CD4-positive, alpha-beta memory T cell (primary cell): ENCODE measurements around the gene MRC1. TPM values are rescaled to one million over a fixed set of nuclear protein-coding genes. Genes with fewer than 3 reads are reported as not detected.

ENCODE experiments used
- CTCF ChIA-PET: fragments of 350-600 bp; sonication (Branson Sonifier 250); formaldehyde crosslinking; loops from one replicate; lab custom pipeline; 2021; ENCODE audit warnings: inconsistent platforms; ENCODE audit not compliant: partially characterized antibody; lab: Charles Lee
- POLR2A ChIA-PET: fragments of 350-600 bp; sonication (Branson Sonifier 250); formaldehyde crosslinking; loops from one replicate; lab custom pipeline; 2021; ENCODE audit not compliant: partially characterized antibody; lab: Charles Lee
- DNase-seq, 5 donors: peaks; one replicate each; pipeline versions ENCODE4 v3.0.0 to v3.0.0-alpha.2; 2020 to 2022; ENCODE audit warnings: mixed read lengths in 1 of 5
- H3K27ac ChIP-seq: one replicate; pipeline ENCODE4 v1.7.0; 2013; ENCODE audit warnings: low read depth, low read length
- H3K27me3 ChIP-seq: 2 replicates; pipeline ENCODE4 v1.7.0; 2013; ENCODE audit warnings: mild to moderate bottlenecking, low read length, moderate library complexity; ENCODE audit not compliant: insufficient read depth
- H3K36me3 ChIP-seq: 2 replicates; pipeline ENCODE4 v1.7.0; 2013; ENCODE audit warnings: mild to moderate bottlenecking, low read length, moderate library complexity; ENCODE audit not compliant: insufficient read depth
- H3K4me1 ChIP-seq: 2 replicates; pipeline ENCODE4 v1.7.0; 2013; ENCODE audit warnings: mild to moderate bottlenecking, low read length, moderate library complexity; ENCODE audit not compliant: insufficient read depth
- H3K4me3 ChIP-seq, 2 donors: one replicate each; pipeline ENCODE4 v1.7.0; 2013; ENCODE audit warnings: low read length in 2 of 2, mild to moderate bottlenecking in 1 of 2
- H3K9me3 ChIP-seq, 2 donors: one replicate each; pipeline ENCODE4 v1.7.0; 2013; ENCODE audit warnings: low read length in 2 of 2, control low read depth in 1 of 2; ENCODE audit not compliant: control insufficient read depth in 1 of 2
- H3K27ac Mint-ChIP-seq, 7 donors: one replicate each; pipeline ENCODE4 v1.8.0; 2020 to 2021; ENCODE audit warnings: mixed read lengths in 7 of 7, mild to moderate bottlenecking in 6 of 7, inconsistent platforms in 3 of 7, moderate library complexity in 3 of 7
- H3K27me3 Mint-ChIP-seq, 2 donors: one replicate each; pipeline ENCODE4 v1.8.0; 2020 to 2021; ENCODE audit warnings: mixed read lengths in 2 of 2
- H3K36me3 Mint-ChIP-seq, 2 donors: one replicate each; pipeline ENCODE4 v1.8.0; 2020 to 2021; ENCODE audit warnings: mixed read lengths in 2 of 2, inconsistent platforms in 1 of 2, mild to moderate bottlenecking in 1 of 2
- H3K4me1 Mint-ChIP-seq, 4 donors: one replicate each; pipeline ENCODE4 v1.8.0; 2020 to 2021; ENCODE audit warnings: mixed read lengths in 4 of 4, mild to moderate bottlenecking in 1 of 4
- H3K4me3 Mint-ChIP-seq, 8 donors: one replicate each; pipeline ENCODE4 v1.8.0; 2020 to 2021; ENCODE audit warnings: mixed read lengths in 8 of 8, mild to moderate bottlenecking in 7 of 8, moderate library complexity in 6 of 8, inconsistent platforms in 3 of 8
- H3K9me3 Mint-ChIP-seq, 8 donors: one replicate each; pipeline ENCODE4 v1.8.0; 2020 to 2021; ENCODE audit warnings: mixed read lengths in 8 of 8, mild to moderate bottlenecking in 5 of 8, inconsistent platforms in 3 of 8, moderate library complexity in 1 of 8
- intact Hi-C: fragments of 100-400 bp; cut with micrococcal nuclease; formaldehyde crosslinking; loops from one replicate; pipeline ENCODE4 v1.15.1; 2023
- polyA plus RNA-seq, 2 donors: library from polyadenylated mRNA; unstranded; fragments of 300-500 nt; fragmentation: Illumina TruSeq; gene quantifications; one replicate each; pipeline ENCODE4 v1.2.3, GENCODE V29; 2021
- total RNA-seq, 2 experiments: library from RNA; stranded (reverse); gene quantifications; one replicate each; pipeline ENCODE4 v1.2.3, GENCODE V29; 2021

MRC1 gene
- 1 to 10 TPM; 1.9 to 2.3 TPM for total RNA-seq
- under 1 TPM in 1 of 2 donors, not detected in 1; 0.07 TPM for polyA plus RNA-seq

DNA sequence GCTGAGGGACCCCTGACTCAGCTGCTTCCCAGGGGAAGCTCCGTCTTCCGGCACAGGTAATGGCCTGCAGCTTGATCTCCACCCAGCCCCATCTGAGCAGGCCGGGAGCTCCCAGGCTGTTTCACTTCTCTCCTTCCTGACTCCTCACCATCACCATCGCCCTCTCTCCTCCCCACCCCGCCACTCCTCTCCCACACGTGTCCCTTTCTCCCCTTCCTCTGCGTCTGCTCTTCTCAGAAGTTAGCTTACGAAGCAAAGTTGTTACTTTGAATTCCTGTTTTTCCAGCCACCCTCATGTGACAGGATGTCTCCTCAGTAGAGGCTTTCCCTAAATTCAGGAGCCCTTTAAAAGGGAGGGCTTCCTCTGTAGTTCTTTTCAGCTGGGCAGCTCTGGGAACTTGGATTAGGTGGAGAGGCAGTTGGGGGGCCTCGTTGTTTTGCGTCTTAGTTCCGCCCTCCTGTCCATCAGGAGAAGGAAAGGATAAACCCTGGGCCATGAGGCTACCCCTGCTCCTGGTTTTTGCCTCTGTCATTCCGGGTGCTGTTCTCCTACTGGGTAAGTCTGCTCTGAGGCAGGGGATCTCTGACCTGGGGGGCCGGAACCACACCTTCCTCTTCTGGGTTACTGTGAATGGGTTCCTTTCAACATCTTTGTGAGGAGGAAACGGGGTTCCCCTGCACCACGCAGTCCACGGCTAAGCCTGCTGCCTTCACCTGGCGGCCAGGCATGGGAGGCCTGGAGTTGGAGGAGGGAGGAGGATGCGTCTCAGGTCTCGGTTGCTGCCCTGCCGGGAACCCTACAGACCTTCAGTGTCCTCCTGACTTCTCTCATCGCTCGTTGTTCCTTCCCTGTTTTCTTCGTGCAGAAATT, at the start of gene MRC1:
MRC1 (plus strand) TSS at position 378 of the 871 bp plus-strand sequence; CDS start at position 496, 118 bp downstream.
- no peaks in the 10 kb centered on the region for H3K9me3 ChIP-seq
- POLR2A ChIA-PET, result no interaction called here
- DNase-seq, result no peak
- intact Hi-C loops, result no loop called here
- peaks cover 12 to 22% of the 10 kb centered on the region in 2 donors for H3K27me3 Mint-ChIP-seq
- peaks cover 0 to 6% (median 2%) of the 10 kb centered on the region in 4 donors for H3K4me1 Mint-ChIP-seq
- no peak within 1 kb of the TSS for H3K27ac ChIP-seq
- no peaks in the 10 kb centered on the region for H3K36me3 Mint-ChIP-seq
- no peak within 1 kb of the TSS for H3K4me3 ChIP-seq
- CTCF ChIA-PET, result no interaction called here
- peak within 1 kb of the TSS in 1 of 7 donors; percentile 7 for H3K27ac Mint-ChIP-seq
- no peaks in the 10 kb centered on the region for H3K36me3 ChIP-seq
- peaks cover 0 to 8% (median 0%) of the 10 kb centered on the region in 8 donors for H3K9me3 Mint-ChIP-seq
- peak within 1 kb of the TSS in 3 of 8 donors; percentile 0 to 12 (median 3) for H3K4me3 Mint-ChIP-seq
- H3K27me3 ChIP-seq, result peaks cover 3% of the 10 kb centered on the region
- no peaks in the 10 kb centered on the region for H3K4me1 ChIP-seq

DNA sequence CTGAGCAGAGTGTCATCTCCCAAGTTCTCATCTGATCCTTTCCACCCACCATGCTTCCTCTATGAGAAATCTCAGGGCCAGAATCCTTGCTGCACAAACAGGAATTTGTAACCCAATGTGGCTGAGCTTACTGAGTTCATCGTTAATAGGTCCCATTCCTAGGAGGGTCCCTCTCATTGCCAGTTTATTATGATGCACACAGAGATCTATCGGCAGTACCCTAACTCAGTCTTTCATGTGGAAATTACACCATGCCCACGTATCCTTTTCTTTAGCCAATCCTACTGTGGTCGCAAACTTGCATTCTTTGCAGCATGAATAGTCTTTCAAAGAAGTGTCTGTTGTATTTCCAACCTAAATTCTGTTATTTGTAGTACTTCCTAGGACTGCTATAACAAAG, 45.0 kb upstream of the MRC1 start:
- intact Hi-C loops, result no loop called here
- DNase-seq, result no peak
- Mint-ChIP-seq H3K27me3 (peaks cover 2 to 11% of the 10 kb centered on the region in 2 donors), H3K9me3 (peaks cover 0 to 6% (median under 1%) of the 10 kb centered on the region in 8 donors), H3K36me3 (no peaks in the 10 kb centered on the region), H3K4me1 (peaks cover 0 to 1% (median 0%) of the 10 kb centered on the region in 4 donors), H3K27ac (no peak overlapping the region), H3K4me3 (no peak overlapping the region)
- no peak overlapping the region for H3K27ac ChIP-seq
- H3K27me3 ChIP-seq, result no peaks in the 10 kb centered on the region
- no peak overlapping the region for H3K4me3 ChIP-seq
- CTCF ChIA-PET, result no interaction called here
- no peaks in the 10 kb centered on the region for H3K4me1 ChIP-seq
- H3K9me3 ChIP-seq, result no peaks in the 10 kb centered on the region
- H3K36me3 ChIP-seq, result no peaks in the 10 kb centered on the region
- POLR2A ChIA-PET, result no interaction called here

DNA sequence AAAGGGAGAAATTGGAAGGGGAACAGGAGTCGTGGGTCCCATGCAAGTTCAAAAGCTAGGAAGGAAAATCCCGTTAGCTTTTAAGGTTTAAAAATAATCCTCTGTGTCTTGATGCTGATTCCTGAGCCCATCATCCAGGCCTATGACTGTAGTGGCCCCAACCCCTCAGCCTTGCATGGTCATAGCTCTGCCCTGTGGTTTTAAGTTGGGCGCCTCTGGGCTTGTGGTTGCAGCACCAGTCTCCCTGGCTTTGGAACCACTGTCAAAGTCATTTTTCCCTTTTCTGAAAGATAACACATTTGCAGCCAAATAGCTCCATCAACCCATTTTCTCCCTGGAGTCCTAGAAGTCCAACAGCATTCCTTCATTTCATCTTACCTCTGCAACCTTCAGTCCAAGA, 43.5 kb upstream of the MRC1 start:
- Histone ChIP-seq H3K27ac (no peak overlapping the region), H3K4me3 (no peak overlapping the region), H3K4me1 (no peaks in the 10 kb centered on the region), H3K36me3 (no peaks in the 10 kb centered on the region), H3K9me3 (no peaks in the 10 kb centered on the region), H3K27me3 (no peaks in the 10 kb centered on the region)
- no peak for DNase-seq
- POLR2A ChIA-PET, result no interaction called here
- Mint-ChIP-seq H3K4me1 (peaks cover 0 to 1% (median 0%) of the 10 kb centered on the region in 4 donors), H3K36me3 (no peaks in the 10 kb centered on the region), H3K27ac (no peak overlapping the region), H3K27me3 (peaks cover 2 to 13% of the 10 kb centered on the region in 2 donors), H3K9me3 (peaks cover 0 to 6% (median under 1%) of the 10 kb centered on the region in 8 donors), H3K4me3 (no peak overlapping the region)
- CTCF ChIA-PET, result no interaction called here
- intact Hi-C loops, result no loop called here

DNA sequence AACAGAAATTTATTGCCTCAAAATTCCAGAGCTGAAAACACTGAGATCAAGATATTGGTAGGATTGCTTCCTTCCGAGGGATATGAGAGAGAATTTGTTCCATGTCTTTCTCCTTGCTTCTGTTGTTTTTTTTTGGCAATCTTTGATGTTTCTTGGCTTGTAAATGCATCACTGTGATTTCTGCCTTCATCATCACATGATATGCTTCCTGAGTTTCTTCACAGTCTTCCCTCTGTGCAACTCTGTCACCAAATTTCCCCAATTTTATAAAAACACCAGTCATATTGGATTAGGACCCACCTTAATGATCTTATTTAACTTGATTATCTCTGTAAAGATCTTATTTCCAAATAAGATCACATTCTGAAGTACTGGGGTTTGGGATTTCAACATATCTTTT, 42.4 kb upstream of the MRC1 start:
- Mint-ChIP-seq H3K4me3 (no peak overlapping the region), H3K27me3 (peaks cover 2 to 13% of the 10 kb centered on the region in 2 donors), H3K27ac (no peak overlapping the region), H3K4me1 (peaks cover 0 to 1% (median 0%) of the 10 kb centered on the region in 4 donors), H3K9me3 (peaks cover 0 to 6% (median 0%) of the 10 kb centered on the region in 8 donors), H3K36me3 (no peaks in the 10 kb centered on the region)
- POLR2A ChIA-PET, result no interaction called here
- no peaks in the 10 kb centered on the region for H3K27me3 ChIP-seq
- H3K9me3 ChIP-seq, result no peaks in the 10 kb centered on the region
- H3K4me1 ChIP-seq, result no peaks in the 10 kb centered on the region
- H3K4me3 ChIP-seq, result no peak overlapping the region
- DNase-seq, result no peak
- no peaks in the 10 kb centered on the region for H3K36me3 ChIP-seq
- no peak overlapping the region for H3K27ac ChIP-seq
- intact Hi-C loops, result no loop called here
- CTCF ChIA-PET, result no interaction called here

DNA sequence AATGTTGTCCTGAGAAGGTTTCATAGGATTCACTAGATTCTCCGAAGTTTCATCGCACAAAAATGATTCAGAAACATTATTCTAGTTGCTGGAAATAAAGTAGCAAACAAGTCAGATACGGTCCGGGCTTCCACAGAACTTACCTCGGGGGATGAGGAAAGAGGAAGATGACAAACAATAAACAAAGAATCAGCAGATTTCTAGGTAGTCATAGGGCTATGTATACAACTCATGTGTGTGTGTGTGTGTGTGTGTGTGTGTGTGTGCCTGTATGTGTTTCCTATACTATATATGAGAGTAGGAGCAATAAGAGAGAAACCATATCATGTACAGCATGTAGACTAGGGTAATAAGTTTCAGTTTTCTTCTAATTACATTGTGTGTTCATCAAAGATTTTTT, 40.7 kb upstream of the MRC1 start:
- Histone ChIP-seq H3K27me3 (no peaks in the 10 kb centered on the region), H3K27ac (no peak overlapping the region), H3K36me3 (no peaks in the 10 kb centered on the region), H3K4me1 (no peaks in the 10 kb centered on the region), H3K9me3 (no peaks in the 10 kb centered on the region), H3K4me3 (no peak overlapping the region)
- Mint-ChIP-seq H3K4me3 (no peak overlapping the region), H3K27me3 (peaks cover 4 to 11% of the 10 kb centered on the region in 2 donors), H3K4me1 (no peaks in the 10 kb centered on the region), H3K9me3 (peaks cover 0 to 6% (median 0%) of the 10 kb centered on the region in 8 donors), H3K27ac (no peak overlapping the region), H3K36me3 (no peaks in the 10 kb centered on the region)
- ChIA-PET POLR2A (no interaction called here), CTCF (no interaction called here)
- DNase-seq, result no peak
- intact Hi-C loops, result no loop called here

DNA sequence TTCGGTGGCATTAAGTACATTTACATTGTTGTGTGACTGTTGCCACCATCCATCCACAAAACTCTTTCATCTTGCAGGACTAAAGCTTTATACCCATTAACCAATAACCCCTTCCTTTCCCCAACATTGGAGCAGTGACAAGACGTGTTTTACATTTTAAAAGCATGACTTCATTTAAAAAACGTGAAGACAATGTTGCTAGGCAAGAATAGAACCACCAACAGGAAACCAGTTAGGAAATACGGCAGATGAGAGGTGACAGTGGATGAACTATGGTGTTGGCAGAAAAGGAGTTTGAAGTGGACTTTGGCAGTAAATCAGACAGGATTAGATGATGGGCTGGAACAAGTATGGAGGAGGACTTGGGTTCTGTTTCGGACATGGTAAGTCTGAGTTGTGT, 40.2 kb upstream of the MRC1 start:
- Mint-ChIP-seq H3K36me3 (no peaks in the 10 kb centered on the region), H3K9me3 (peaks cover 0 to 6% (median 0%) of the 10 kb centered on the region in 8 donors), H3K27me3 (peaks cover 4 to 10% of the 10 kb centered on the region in 2 donors), H3K4me3 (peak overlapping the region in 1 of 8 donors; percentile 0), H3K27ac (no peak overlapping the region), H3K4me1 (no peaks in the 10 kb centered on the region)
- no peaks in the 10 kb centered on the region for H3K4me1 ChIP-seq
- no peak overlapping the region for H3K27ac ChIP-seq
- H3K27me3 ChIP-seq, result no peaks in the 10 kb centered on the region
- POLR2A ChIA-PET, result no interaction called here
- intact Hi-C loops, result no loop called here
- H3K36me3 ChIP-seq, result no peaks in the 10 kb centered on the region
- no peak for DNase-seq
- no peaks in the 10 kb centered on the region for H3K9me3 ChIP-seq
- H3K4me3 ChIP-seq, result no peak overlapping the region
- CTCF ChIA-PET, result no interaction called here

DNA sequence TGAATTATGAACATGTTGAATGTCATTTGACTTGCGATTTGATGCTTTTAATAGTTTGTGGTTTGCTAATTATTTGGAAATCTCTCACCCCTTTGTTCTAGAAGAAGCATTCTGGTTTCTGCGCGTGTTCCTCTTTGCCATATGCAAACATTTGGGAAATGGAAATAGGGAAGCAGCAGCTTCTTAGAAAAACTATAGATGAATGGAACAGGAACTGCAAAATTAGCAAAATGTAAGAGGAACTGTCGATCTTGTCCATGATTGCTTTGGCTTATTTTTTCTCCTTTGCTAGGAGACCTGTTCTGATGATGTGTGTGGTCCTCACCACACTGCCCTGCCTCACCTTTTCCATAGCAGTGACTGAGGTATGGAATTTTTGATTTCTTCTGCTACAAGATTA, 38.1 kb upstream of the MRC1 start:
- Mint-ChIP-seq H3K36me3 (no peaks in the 10 kb centered on the region), H3K4me1 (no peaks in the 10 kb centered on the region), H3K4me3 (no peak overlapping the region), H3K9me3 (peaks cover 0 to 4% (median 0%) of the 10 kb centered on the region in 8 donors), H3K27me3 (peaks cover 4 to 9% of the 10 kb centered on the region in 2 donors), H3K27ac (no peak overlapping the region)
- no peaks in the 10 kb centered on the region for H3K4me1 ChIP-seq
- H3K27me3 ChIP-seq, result no peaks in the 10 kb centered on the region
- CTCF ChIA-PET, result no interaction called here
- no peak overlapping the region for H3K4me3 ChIP-seq
- intact Hi-C loops, result no loop called here
- H3K9me3 ChIP-seq, result no peaks in the 10 kb centered on the region
- no peaks in the 10 kb centered on the region for H3K36me3 ChIP-seq
- H3K27ac ChIP-seq, result no peak overlapping the region
- POLR2A ChIA-PET, result no interaction called here
- DNase-seq, result no peak
